ENCODE results near the gene YIPF4. TPM values are rescaled to one million over a fixed set of nuclear protein-coding genes. Genes with fewer than 3 reads are reported as not detected.

Gene YIPF4
- polyA plus RNA-seq (2012; ENCODE audit: missing spikeins) = 22.3 TPM

DNA sequence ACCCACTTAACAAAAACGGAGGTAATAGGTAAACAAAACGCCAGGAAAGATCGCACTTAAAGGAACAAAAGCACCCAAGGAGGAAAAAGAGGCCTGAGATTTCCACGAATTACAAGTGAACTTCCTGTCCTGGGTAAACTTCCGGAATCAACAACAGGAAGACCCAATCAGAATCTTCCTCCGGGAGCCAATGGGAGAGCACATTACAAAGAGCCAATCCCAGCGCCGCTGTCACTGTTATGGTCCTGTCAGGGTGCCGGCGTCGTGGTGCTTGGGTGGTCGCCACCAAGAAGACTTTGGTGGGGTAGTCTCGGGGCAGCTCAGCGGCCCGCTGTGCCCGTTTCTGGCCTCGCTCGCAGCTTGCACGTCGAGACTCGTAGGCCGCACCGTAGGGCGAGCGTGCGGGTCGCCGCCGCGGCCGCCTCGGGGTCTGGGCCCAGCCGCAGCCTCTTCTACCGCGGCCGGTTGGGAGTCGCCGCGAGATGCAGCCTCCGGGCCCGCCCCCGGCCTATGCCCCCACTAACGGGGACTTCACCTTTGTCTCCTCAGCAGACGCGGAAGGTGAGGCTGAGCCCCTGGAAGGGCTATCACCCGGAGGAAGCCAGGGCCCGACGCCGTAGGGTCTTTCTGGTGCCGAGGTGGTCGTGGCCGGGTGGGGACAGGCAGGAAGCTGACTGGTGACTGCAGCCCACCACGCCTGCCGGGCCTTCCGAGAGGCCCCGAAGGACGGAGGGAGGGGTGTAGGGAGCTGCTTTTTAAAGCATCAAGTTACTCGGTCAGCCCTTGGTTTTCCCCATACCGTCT lies at the start of gene YIPF4:
YIPF4 (plus strand) TSS at position 231 of the 804 bp plus-strand sequence; CDS start at position 483, 252 bp downstream.
- TF ChIP-seq POLR2A (IDR thresholded peaks at IDR 0.05; ENCODE audit: low read depth, low read length) = peak; percentile 80
- peak; percentile 71; the same call in 1 of the 2 replicates for TF ChIP-seq POLR2AphosphoS5 (IDR thresholded peaks at IDR 0.05; ENCODE audit: low read depth, low read length)
- peak; percentile 62; the same call in 1 of the 2 replicates for TF ChIP-seq TAF1 (IDR thresholded peaks at IDR 0.05; ENCODE audit: borderline replicate concordance, low read depth, low read length)
- FAIRE-seq (peak; percentile 95), DNase-seq (ENCODE audit: insufficient read length) (peak; percentile 94)

DNA sequence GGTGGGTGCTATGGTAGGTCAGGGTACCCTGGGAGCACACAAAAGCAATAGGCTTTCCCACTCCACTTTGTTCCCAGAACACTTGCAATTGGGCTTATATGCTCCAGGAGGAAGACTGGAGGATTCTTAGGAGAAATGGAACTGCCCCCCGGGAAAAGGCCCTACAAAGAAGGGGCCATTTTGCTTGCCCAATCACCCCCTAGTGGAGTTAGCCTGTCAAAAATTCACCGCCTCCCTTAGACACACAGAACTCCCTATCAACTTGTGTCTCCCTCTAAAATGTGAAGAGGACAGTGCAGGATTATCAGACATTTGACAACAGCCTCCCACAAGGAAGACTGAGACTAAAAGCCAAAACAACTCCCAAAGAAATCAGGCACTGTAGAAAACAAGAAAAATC lies 49.5 kb upstream of the YIPF4 start:
- FAIRE-seq (no peak), DNase-seq (ENCODE audit: insufficient read length) (no peak)
- TF ChIP-seq TAF1 (IDR thresholded peaks at IDR 0.05; ENCODE audit: borderline replicate concordance, low read depth, low read length) (no peak), POLR2A (IDR thresholded peaks at IDR 0.05; ENCODE audit: low read depth, low read length) (no peak), POLR2AphosphoS5 (IDR thresholded peaks at IDR 0.05; ENCODE audit: low read depth, low read length) (no peak)

DNA sequence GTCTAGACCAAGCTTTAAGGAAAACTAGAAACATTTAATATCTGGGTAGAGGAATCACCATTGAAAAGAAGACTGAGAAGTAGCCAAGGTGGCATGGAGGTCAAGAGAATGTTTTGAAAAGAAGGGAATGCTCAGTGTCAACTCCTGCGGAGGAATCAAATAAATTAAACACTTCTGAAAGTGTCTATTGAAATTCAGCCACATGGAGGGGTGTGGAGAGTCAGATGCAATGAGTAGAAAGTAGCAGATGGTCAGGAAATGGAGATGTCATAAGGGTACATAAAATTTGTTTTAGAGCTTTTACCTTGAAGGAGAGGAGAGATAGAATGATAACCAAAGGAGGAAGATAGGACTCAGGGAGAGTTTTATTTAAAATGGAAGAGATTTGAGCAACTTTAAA lies 48.1 kb upstream of the YIPF4 start:
- DNase-seq (ENCODE audit: insufficient read length) = no peak
- no peak for FAIRE-seq
- TF ChIP-seq POLR2AphosphoS5 (IDR thresholded peaks at IDR 0.05; ENCODE audit: low read depth, low read length) (no peak), POLR2A (IDR thresholded peaks at IDR 0.05; ENCODE audit: low read depth, low read length) (no peak), TAF1 (IDR thresholded peaks at IDR 0.05; ENCODE audit: borderline replicate concordance, low read depth, low read length) (no peak)

DNA sequence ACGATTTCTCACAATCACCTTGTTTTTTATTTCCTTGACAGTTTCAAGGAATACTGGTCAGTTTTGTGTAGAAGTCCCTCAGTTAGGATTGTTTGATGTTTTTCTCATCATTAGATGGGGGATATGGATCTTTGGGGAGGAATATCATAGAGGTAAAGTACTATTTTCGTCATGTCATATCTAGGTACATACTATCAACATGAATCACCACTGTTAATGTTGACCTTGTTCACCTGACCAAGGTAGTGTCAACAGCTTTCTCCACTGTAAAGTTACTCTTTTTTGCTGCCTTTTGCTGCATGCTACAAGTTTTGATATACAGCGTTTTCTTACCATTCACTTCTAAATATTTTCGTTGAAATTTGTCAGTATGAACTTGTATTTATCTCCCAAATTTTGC lies 45.7 kb upstream of the YIPF4 start:
- no peak for TF ChIP-seq TAF1 (IDR thresholded peaks at IDR 0.05; ENCODE audit: borderline replicate concordance, low read depth, low read length)
- TF ChIP-seq POLR2A (IDR thresholded peaks at IDR 0.05; ENCODE audit: low read depth, low read length) = no peak
- no peak for TF ChIP-seq POLR2AphosphoS5 (IDR thresholded peaks at IDR 0.05; ENCODE audit: low read depth, low read length)
- DNase-seq (ENCODE audit: insufficient read length) = no peak
- no peak for FAIRE-seq

GRCh38 chr2:32235315-32235714 lies 42.4 kb upstream of the YIPF4 start:
- FAIRE-seq (no peak), DNase-seq (ENCODE audit: insufficient read length) (no peak)
- TF ChIP-seq POLR2A (IDR thresholded peaks at IDR 0.05; ENCODE audit: low read depth, low read length) (no peak), POLR2AphosphoS5 (IDR thresholded peaks at IDR 0.05; ENCODE audit: low read depth, low read length) (no peak), TAF1 (IDR thresholded peaks at IDR 0.05; ENCODE audit: borderline replicate concordance, low read depth, low read length) (no peak)

GRCh38 chr2:32237488-32237887 lies 40.2 kb upstream of the YIPF4 start:
- TF ChIP-seq TAF1 (IDR thresholded peaks at IDR 0.05; ENCODE audit: borderline replicate concordance, low read depth, low read length) = no peak
- no peak for TF ChIP-seq POLR2A (IDR thresholded peaks at IDR 0.05; ENCODE audit: low read depth, low read length)
- no peak for TF ChIP-seq POLR2AphosphoS5 (IDR thresholded peaks at IDR 0.05; ENCODE audit: low read depth, low read length)
- DNase-seq (ENCODE audit: insufficient read length) (no peak), FAIRE-seq (no peak)

DNA sequence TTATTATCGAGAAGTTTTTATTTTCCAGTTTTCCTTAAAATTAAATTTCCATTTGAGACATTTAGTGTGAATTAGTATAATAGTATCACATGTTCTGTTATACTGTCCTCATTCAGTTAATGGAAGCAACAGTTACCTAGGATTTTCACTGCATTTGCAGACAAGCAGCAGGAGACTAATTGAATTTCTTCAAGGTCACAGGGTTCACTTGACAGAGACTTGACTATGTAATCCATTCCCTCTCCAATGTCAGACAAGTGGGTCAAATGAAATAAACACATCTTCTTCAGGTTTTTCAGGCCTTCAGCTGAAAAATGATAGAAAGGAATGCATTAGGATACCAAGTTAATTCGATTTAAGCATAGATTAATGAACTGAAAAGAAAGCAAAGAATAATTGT lies 39.7 kb upstream of the YIPF4 start:
- DNase-seq (ENCODE audit: insufficient read length) (no peak), FAIRE-seq (no peak)
- TF ChIP-seq POLR2AphosphoS5 (IDR thresholded peaks at IDR 0.05; ENCODE audit: low read depth, low read length) = no peak
- TF ChIP-seq TAF1 (IDR thresholded peaks at IDR 0.05; ENCODE audit: borderline replicate concordance, low read depth, low read length) = no peak
- TF ChIP-seq POLR2A (IDR thresholded peaks at IDR 0.05; ENCODE audit: low read depth, low read length) = no peak

GRCh38 chr2:32242331-32242730 lies 35.4 kb upstream of the YIPF4 start:
- no peak for DNase-seq (ENCODE audit: insufficient read length)
- no peak for FAIRE-seq
- TF ChIP-seq TAF1 (IDR thresholded peaks at IDR 0.05; ENCODE audit: borderline replicate concordance, low read depth, low read length) (no peak), POLR2A (IDR thresholded peaks at IDR 0.05; ENCODE audit: low read depth, low read length) (no peak), POLR2AphosphoS5 (IDR thresholded peaks at IDR 0.05; ENCODE audit: low read depth, low read length) (no peak)

- TF ChIP-seq POLR2A (IDR thresholded peaks at IDR 0.05; ENCODE audit: low read depth, low read length) (no peak), TAF1 (IDR thresholded peaks at IDR 0.05; ENCODE audit: borderline replicate concordance, low read depth, low read length) (no peak), POLR2AphosphoS5 (IDR thresholded peaks at IDR 0.05; ENCODE audit: low read depth, low read length) (no peak)
- DNase-seq (ENCODE audit: insufficient read length) = no peak
- no peak for FAIRE-seq
Observed at GRCh38 chr2:32246911-32247310, 30.8 kb upstream of the YIPF4 start.

- DNase-seq (ENCODE audit: insufficient read length) = no peak
- no peak for TF ChIP-seq TAF1 (IDR thresholded peaks at IDR 0.05; ENCODE audit: borderline replicate concordance, low read depth, low read length)
- no peak for FAIRE-seq
Observed at GRCh38 chr2:32248299-32248698, 29.4 kb upstream of the YIPF4 start.

- no peak for DNase-seq (ENCODE audit: insufficient read length)
- TF ChIP-seq POLR2A (IDR thresholded peaks at IDR 0.05; ENCODE audit: low read depth, low read length) (no peak), POLR2AphosphoS5 (IDR thresholded peaks at IDR 0.05; ENCODE audit: low read depth, low read length) (no peak), TAF1 (IDR thresholded peaks at IDR 0.05; ENCODE audit: borderline replicate concordance, low read depth, low read length) (no peak)
- FAIRE-seq = no peak
Observed at GRCh38 chr2:32249731-32250236, 27.9 kb upstream of the YIPF4 start.

GRCh38 chr2:32250290-32250689 lies 27.4 kb upstream of the YIPF4 start:
- FAIRE-seq (no peak), DNase-seq (ENCODE audit: insufficient read length) (no peak)
- TF ChIP-seq TAF1 (IDR thresholded peaks at IDR 0.05; ENCODE audit: borderline replicate concordance, low read depth, low read length) = no peak
- TF ChIP-seq POLR2A (IDR thresholded peaks at IDR 0.05; ENCODE audit: low read depth, low read length) = no peak
- no peak for TF ChIP-seq POLR2AphosphoS5 (IDR thresholded peaks at IDR 0.05; ENCODE audit: low read depth, low read length)
